ENCODE measurements around the gene CD19.
"Not testable (repeated sequence)": the region's sequence is repeated elsewhere in the genome, so short reads cannot be mapped to it uniquely, and the experiment has no call there.

The CD19 gene

DNA sequence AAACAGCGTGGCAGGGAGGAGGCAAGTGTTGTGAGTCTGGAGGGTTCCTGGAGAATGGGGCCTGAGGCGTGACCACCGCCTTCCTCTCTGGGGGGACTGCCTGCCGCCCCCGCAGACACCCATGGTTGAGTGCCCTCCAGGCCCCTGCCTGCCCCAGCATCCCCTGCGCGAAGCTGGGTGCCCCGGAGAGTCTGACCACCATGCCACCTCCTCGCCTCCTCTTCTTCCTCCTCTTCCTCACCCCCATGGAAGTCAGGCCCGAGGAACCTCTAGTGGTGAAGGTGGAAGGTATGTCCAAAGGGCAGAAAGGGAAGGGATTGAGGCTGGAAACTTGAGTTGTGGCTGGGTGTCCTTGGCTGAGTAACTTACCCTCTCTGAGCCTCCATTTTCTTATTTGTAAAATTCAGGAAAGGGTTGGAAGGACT, at the start of gene CD19:
TSS of gene CD19 (plus strand) at position 171 of the 425 bp plus-strand sequence. CDS start at position 201, 30 bp downstream.
- no peak for DNase-seq

DNA sequence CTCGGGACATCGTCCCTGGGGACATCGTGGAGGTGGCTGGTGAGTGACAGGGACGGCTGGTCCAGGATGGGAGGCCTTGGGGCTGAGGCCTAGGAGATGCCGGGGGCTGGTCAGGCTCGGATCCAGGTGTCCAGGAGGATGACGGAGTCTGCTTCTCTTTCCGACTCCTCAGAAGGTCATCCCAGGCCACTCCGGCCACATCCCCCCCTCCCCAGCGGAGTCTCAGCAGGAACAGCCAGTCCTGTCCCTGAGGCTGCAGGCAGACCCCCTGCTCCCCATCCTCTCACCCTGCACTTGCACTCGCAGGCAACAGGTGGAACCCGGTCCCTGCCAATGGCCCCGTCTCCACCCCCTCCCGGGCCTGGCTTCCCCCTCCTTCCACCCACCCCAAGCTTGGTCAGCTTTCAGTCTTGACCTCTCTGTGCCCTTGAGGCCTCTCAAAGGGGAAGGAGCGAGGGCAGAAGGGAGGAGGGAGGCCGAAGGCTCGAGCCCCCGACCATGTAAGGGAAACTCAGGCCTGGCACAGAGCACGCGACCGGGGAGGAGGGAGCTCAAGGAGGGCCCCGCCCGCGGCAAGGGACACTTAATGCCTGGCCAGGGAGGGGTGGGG, 49.1 kb upstream of the CD19 start:
- DNase-seq = no peak

DNA sequence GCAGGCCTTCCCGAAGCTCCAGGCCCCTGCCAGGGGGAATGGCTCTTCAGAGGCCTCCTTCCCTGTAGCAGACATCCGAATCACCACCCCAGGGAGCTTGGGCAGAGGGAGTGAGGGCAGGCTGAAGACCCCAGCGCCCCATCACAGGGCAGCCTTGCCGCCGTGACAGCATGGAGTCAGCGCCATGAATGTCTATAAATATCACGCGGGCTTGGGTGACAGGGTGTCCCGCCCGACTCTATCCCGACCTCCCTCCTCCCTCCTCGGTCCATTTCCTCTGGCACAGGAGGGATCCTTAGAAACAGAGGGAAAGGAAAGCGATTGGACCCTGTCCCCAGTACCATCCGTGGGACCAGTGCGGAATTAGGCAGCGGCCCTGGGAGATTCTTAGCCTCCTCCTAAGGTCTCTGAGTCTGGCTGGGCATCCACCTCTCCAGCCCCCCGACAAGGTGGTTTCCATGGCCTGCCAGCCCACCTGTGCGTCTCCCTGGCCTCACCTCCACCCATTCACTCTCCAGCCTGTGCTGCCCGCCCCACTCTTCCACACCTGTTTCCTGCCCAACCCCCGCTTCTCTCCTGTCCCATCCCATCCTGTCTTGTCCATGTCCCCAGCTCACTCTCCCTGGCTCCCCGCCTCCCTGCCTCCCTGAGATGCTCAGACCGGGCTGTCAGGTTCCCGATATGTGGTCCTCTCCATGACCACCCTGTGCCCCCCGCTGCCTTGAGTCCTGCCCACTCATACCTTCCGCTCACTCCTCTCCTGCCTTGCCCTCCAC, 48.4 kb upstream of the CD19 start:
- no peak for DNase-seq

DNA sequence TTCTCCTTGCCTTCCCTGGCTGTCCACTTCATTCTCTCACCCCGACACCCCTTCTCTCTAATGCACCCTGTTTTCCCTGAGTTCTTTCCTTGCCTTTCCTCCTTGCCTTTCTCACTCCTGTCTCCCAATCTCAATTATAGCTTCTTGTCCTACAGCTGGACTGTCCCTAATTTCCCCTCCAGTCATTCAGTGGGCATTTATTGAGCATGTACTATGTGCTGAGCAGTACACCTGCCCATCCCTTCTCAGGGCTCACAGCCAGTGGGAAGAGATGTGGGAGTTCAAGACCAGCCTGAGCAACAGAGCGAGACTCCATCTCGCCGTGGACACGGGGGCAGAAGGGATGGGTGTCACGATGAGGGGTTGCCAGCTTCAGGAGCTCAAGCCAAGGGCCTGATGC, 47.7 kb upstream of the CD19 start:
- no peak for DNase-seq

DNA sequence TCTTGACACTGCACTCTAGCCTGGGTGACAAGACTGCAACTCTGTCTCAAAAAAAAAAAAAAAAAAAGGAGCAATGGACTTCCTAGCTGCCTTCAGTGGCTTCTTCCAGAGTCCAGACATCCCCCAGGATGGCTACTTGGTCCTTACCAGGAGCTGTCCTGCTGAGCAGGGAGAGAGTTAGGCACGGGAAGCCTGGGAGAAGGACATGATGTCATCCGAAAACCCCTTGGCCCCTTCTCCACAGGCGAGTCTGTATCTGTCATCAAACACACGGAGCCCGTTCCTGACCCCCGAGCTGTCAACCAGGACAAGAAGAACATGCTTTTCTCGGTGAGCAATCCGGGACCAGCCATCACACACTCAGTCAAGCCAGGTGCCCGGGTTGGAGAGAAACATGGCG, 44.8 kb upstream of the CD19 start:
- DNase-seq = no peak

DNA sequence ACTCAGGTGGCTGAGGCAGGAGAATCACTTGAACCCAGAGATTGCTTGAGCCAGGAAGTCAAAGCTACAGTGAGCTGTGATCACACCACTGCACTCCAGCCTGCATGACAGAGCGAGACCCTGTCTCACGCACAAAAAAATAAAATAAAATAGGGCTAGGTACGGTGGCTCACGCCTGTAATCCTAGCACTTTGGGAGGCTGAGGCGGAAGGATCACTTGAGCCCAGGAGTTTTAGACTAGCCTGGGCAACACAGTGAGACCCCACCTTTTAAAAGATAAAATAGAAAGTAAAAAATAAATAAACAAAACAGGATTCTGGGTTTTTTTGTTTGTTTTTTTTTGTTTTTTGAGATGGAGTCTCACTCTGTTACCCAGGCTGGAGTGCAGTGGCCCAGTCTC, 41.4 kb upstream of the CD19 start:
- DNase-seq = not testable (repeated sequence)

DNA sequence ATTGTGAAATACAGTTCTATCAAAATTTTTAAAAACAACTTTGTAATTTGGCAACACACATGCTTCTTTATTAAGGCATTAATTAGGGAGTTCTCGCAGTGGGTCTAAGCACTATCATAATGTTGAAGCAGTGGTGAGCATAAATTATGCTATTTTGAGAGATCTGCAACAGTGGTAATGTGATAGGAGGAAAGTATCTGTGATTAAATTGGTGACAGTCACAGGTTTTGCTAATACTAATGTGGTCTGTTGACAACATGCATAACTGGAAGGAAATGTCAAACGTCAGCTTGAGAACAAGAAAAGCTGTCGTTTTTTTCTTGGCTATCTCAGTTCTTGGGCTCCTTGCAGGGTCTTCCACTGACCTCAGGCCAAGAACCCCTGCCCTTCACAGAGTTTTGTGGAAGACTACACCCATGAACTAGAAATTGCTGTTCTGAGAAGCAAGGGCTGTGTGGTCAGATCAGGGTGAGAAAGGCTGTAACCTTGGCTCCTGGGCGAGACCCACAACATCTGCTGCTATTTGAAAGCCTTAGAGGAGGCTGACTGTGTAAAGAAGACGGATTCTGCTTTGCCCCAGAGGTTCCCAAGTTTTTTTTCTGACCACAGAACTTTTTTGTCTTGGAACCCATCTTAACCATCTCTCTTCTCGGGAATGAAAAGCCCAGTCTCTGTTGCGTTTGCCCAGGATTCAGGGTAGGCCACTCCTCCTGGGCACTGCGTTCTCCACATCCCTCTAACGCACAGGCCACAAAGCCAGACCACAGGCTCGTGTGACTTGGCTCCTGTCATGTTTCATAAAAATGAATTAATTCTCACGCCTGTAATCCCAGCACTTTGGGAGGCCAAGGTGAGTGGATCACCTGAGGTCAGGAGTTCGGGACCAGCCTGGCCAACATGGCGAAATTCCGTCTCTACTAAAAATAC, 39.5 kb upstream of the CD19 start:
- DNase-seq = no peak

DNA sequence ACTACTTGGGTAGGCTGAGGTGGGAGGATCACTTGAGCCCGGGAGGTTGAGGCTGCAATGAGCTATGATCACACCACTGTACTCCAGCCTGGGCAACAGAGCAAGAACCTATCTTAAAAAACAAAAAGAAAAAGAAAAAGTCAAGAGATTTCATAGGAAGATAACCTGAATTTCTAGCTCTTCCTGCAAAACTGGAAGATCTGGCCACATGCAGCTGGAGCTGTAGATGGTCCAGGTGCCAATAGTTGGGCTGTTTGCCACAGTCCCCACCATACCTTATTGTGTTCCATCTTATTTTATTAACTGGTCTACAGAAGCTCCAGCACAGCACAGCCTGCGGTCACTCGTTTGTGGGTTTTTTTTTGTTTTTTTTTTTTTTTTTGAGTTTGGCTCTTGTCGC, 38.5 kb upstream of the CD19 start:
- DNase-seq = no peak

DNA sequence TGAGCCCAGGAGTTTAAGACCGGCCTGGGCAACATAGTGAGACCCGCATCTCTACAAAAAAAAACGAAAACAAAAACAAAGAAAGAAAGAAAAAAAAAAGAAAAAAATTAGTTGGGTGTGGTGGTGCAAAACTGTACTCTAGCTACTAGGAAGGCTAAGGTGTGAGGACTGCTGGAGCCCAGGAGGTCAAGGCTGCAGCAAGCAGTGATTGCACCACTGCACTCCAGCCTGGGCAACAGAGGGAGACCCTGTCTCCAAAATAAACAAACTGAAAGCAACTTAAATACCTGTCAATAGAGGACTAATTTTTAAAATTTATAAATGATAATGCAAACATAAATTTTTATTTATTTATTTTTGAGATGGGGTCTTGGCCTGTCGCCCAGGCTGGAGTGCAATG, 36.2 kb upstream of the CD19 start:
- no peak for DNase-seq

DNA sequence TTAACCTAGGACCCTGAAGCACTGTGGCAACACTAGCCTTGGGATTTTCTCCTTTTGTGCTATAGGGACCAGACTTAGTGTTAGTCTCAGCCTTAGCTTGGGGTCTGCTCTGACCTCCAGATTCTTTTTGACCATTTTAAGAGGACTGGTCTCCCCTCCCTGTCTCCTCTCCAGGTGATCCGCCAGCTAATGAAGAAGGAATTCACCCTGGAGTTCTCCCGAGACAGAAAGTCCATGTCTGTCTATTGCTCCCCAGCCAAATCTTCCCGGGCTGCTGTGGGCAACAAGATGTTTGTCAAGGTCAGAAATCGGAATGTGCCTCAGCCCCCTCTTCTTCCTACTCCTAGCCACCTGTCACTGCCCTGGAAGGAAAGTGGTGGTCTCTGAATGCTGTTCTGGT, 33.9 kb upstream of the CD19 start:
- DNase-seq = no peak

DNA sequence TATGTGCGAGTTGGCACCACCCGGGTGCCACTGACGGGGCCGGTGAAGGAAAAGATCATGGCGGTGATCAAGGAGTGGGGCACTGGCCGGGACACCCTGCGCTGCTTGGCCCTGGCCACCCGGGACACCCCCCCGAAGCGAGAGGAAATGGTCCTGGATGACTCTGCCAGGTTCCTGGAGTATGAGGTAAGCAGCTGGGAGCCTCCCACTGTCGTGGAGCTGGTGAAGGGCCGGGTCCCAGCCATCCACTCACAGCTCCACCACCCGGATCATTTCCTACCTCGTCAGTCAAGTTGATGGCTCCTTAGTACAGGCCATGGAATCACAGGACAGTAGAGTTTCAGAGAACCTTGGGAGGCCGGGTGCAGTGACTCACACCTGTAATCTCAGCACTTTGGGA, 33.5 kb upstream of the CD19 start:
- DNase-seq = no peak

DNA sequence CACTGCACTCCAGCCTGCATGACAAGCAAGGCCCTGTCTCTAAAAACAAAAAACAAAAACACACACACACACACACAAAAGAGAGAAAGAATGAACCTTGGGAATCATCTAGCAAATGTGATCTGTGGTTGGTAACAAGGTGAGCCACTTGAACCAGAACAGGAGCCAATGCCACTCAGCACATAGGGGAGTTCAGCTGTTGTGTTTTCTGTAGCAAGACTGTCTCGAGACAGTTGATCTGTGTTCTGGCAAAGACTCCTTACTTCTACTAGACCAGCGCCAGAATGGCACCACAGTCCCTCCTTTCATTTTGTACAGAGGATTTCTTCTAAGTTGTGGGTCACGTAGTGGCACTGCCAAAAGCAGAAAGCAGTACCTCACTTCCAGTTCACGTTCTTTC, 32.8 kb upstream of the CD19 start:
- DNase-seq = no peak

DNA sequence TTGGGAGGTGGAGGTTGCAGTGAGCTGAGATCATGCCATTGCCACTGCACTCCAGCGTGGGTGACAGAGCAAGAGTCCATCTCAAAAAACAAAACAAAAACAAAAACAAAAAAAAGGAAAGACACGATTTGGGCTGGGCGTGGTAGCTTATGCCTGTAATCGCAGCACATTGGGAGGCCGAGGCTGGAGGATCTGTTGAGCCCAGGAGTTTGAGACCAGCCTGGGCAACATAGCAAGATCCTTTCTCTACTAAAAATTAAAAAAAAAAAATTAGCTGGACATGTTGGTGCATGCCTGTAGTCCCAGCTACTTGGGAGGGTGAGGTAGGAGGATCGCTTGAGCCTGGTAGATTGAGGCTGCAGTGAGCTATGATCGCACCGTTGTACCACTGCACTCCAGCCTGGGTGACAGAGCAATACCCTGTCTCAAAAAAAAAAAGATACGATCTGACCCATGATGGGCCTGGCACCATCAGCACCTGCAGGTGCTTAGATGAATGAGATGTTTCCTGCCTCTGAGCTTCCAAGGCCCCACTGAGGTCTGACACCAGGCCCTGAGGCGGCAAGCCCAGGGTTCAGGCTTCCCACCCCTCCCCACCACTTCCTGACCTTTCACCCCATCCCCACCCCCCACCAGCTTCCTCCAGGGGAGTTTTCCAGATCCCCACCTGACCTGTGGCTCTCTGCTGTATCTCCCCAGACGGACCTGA, 31.7 kb upstream of the CD19 start:
- DNase-seq = no peak

DNA sequence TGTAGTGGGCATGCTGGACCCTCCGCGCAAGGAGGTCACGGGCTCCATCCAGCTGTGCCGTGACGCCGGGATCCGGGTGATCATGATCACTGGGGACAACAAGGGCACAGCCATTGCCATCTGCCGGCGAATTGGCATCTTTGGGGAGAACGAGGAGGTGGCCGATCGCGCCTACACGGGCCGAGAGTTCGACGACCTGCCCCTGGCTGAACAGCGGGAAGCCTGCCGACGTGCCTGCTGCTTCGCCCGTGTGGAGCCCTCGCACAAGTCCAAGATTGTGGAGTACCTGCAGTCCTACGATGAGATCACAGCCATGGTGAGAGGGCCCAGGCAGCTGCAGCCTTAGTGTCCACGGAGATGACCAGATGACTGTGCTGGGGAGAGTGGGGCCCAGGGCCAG, 31.2 kb upstream of the CD19 start:
- no peak for DNase-seq

DNA sequence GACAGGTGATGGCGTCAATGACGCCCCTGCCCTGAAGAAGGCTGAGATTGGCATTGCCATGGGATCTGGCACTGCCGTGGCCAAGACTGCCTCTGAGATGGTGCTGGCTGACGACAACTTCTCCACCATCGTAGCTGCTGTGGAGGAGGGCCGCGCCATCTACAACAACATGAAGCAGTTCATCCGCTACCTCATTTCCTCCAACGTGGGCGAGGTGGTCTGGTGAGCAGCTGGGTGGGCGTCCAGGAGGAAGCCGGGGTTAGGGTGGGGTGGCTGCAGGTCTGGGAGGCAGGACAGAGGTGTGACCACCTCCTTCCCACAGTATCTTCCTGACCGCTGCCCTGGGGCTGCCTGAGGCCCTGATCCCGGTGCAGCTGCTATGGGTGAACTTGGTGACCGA, 29.9 kb upstream of the CD19 start:
- no peak for DNase-seq

DNA sequence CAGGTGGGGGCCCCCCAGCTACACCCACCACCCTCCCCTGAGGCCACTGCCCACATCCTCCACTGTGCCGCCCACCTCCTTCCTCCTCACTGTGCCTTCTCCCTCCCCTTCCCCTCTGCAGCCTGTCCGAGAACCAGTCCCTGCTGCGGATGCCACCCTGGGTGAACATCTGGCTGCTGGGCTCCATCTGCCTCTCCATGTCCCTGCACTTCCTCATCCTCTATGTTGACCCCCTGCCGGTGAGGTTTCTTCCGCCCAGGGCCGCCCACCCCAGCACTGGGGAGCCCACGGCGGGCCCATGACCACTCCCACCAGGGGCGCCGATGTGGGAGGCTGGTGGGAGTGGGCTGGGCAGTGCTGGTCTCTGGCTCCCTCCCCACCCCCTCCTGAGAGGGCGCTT, 28.9 kb upstream of the CD19 start:
- no peak for DNase-seq

DNA sequence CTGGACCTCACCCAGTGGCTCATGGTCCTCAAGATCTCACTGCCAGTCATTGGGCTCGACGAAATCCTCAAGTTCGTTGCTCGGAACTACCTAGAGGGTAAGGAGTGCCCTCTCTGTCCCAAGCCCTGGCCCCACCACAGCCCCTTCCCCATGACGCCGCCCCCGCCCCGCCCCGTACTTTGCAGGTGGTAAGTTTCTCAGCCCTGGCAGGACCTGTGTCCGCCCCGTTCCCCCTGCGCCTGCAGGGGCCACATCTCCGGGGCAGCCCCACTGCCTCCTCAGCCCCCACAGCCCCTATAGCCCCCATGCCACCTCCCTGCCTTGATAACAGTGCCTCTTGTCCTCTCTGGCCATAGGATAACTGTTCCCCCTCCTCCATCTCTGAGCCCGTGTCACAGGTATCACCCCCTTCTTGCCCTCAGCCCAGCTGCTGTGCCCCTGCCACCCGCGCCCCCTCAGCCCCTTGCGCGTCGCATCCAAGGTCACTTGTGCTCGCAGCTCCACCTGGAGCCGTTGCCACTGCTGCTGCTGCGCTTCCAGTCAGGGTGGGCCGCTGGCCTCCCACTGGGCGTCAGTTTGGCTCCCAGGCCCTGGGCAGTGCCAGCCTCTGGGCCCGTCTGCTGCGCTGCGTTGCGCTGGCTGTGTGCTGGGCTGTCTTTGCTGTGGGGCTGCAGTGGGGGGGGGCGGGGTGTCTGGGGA, 28.3 kb upstream of the CD19 start:
- no peak for DNase-seq

DNA sequence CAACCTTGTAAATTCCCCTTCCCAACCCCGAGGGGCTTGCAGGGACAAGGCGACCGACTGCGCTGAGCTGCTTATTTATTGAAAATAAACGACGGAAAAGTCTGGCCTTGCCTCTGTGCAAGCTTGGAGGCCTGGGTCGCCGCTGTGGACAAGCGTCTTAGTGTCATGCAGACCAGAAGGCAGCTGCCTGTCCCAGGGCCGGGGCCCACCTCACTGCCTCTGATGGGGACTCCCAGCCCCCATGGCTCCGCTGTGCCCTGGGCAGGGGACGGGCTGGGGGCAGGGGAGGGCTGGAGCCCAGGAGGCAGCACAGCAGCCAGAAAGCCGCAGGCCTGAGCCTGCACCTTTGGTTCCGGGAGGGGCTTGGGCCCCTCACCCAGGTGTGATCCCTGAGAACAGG, 27.4 kb upstream of the CD19 start:
- DNase-seq = no peak

DNA sequence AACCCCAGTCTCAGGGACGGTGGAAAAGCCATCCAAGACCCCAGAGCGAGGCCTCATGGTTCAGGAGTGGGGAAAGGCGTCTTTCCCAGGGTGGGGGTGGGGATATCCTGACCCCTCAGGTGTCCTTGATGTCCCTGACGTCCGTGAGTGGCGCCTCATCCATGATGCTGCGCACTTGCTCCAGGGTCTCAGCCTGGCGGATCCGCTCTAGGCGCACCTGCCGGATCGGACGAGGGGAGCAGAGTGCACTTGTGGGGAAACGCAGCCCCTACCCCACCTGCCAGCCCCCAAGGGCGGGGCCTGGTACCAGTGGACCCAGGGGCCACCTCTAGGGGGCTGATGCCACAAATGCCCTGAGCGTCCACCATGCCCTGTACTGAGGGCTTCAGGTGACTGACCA, 26.9 kb upstream of the CD19 start:
- DNase-seq = no peak

DNA sequence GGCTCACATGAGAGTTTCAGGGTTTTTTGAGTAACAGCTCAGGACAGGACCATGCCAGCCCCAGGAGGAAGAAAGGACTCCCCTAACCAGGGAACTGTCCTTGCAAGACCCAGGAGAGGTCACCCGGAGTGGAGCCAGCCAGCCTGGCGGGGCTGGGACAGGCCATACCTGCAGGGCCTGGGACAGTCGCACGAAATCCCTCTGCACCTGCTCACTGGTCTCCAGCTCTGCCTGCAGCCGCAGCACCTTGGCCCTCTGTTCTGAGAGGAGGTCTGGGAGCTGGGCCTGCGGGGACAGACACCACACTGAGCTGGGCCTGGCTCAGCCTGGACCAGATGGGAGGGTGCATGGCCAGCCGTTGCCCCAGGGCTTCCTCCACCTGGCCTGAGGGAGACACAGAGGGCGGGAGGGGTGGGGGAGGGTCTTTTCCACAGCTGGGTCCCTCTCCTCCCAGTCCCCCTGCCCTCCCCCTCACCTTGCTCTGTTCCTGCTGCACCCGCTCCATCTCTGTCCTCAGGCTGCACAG, 26.5 kb upstream of the CD19 start:
- DNase-seq = no peak

DNA sequence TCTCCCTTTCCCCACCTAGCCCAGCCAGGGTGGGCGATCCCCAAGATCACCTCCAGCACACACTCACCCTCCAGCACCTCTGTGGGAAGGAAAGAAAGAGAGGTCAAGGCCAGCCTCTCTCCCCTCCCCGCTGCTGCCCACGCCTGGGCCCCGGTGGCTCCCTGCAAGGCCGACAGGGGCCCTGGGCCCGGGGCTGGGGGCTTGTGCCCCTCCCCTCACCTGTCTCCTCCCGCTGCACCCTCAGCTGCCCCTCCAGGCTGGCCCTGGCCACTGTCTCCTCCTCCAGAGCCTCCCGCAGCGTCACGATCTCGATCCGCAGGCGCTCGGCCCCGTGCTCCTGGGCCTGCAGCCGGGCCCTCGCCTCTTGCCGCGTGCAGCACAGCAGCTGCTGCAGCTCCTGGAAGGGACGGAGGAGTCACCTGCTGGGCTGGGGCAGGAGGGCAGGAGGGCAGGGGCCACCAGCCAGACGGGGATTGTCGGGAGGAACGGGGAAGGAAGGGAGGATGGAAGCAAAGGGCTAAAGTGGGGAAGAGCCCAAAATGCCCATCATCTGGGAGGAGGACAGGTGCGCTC, 25.9 kb upstream of the CD19 start:
- no peak for DNase-seq
